Endothelial cell of umbilical vein (primary cell): ENCODE measurements around the gene FAM120A. TPM values are rescaled to one million over a fixed set of nuclear protein-coding genes. Genes with fewer than 3 reads are reported as not detected.

ENCODE experiments used
- BruUV-seq: library from RNA; stranded (reverse); fragments of 400-500 nt; replicated peaks from 2 replicates; lab custom pipeline; 2021; lab: Mats Ljungman, UMichigan
- CTCF ChIA-PET: fragments of 300-600, 350-600 bp; sonication (Branson Sonifier 250); formaldehyde crosslinking; loops from one replicate; lab custom pipeline; 2021; ENCODE audit warnings: antibody characterized with exemption, inconsistent platforms; lab: Charles Lee
- POLR2A ChIA-PET: fragments of 300-600, 350-600 bp; sonication (Branson Sonifier 250); formaldehyde crosslinking; loops from one replicate; lab custom pipeline; 2021; ENCODE audit warnings: antibody characterized with exemption, inconsistent platforms; lab: Charles Lee
- DNase-seq: peaks from one replicate; pipeline ENCODE4 v3.0.0-alpha.2; 2011; ENCODE audit warnings: low read depth, low spot score
- FAIRE-seq: peaks from 2 replicates; lab custom pipeline; 2011; peaks lifted over from hg19 to GRCh38; lab: Jason Lieb, UNC
- H2AFZ ChIP-seq: 2 replicates; pipeline ENCODE4 v1.6.0; 2012; ENCODE audit warnings: low read depth, low read length, control low read depth, inconsistent platforms
- H3K27ac ChIP-seq: 2 replicates; pipeline ENCODE4 v1.5.1; 2011; ENCODE audit warnings: low read depth, mild to moderate bottlenecking, control low read depth, low read length, moderate library complexity; ENCODE audit not compliant: insufficient read depth
- H3K27me3 ChIP-seq, 2 experiments: 2 replicates each; pipeline versions ENCODE4 v1.6.0 to v1.6.1; 2011; ENCODE audit warnings: low read length in 2 of 2, mixed read lengths in 1 of 2; ENCODE audit not compliant: control insufficient read depth in 2 of 2, insufficient read depth in 2 of 2
- H3K36me3 ChIP-seq, 2 experiments: 2 replicates in 1 of 2; 3 replicates in 1 of 2; pipeline ENCODE4 v1.5.1; 2011; ENCODE audit warnings: low read length in 2 of 2, mild to moderate bottlenecking in 1 of 2, moderate library complexity in 1 of 2; ENCODE audit not compliant: control insufficient read depth in 2 of 2, insufficient read depth in 2 of 2; ENCODE audit errors: extremely low read depth in 1 of 2
- H3K4me1 ChIP-seq: 3 replicates; pipeline ENCODE4 v1.5.1; 2011; ENCODE audit warnings: mild to moderate bottlenecking, low read length; ENCODE audit not compliant: control insufficient read depth, insufficient read depth; ENCODE audit errors: extremely low read depth
- H3K4me2 ChIP-seq: 2 replicates; pipeline ENCODE4 v1.6.1; 2011; ENCODE audit warnings: low read length, control low read depth, mixed read lengths; ENCODE audit not compliant: insufficient read depth
- H3K4me3 ChIP-seq, 3 experiments: fragments of 200-600 bp in 1 of 3; sonication (generic), shearing (Covaris generic) in 1 of 3; replicated peaks in 1 of 3; 2 replicates each; pipeline ENCODE4 v1.5.1; 2011 to 2016; ENCODE audit warnings: control low read depth in 3 of 3, low read length in 3 of 3, mild to moderate bottlenecking in 2 of 3, inconsistent platforms in 1 of 3, low read depth in 1 of 3, moderate library complexity in 1 of 3; ENCODE audit not compliant: insufficient read depth in 1 of 3
- H3K79me2 ChIP-seq: 2 replicates; pipeline ENCODE4 v1.6.0; 2012; ENCODE audit warnings: low read length, inconsistent platforms; ENCODE audit not compliant: control insufficient read depth, insufficient read depth
- H3K9ac ChIP-seq: replicated peaks from 2 replicates; pipeline ENCODE3; 2011; ENCODE audit warnings: low read length, control low read depth; ENCODE audit not compliant: insufficient read depth; ENCODE audit errors: extremely low read depth
- H3K9me1 ChIP-seq: replicated peaks from 3 replicates; pipeline ENCODE4 v1.6.0; 2011; ENCODE audit warnings: mild to moderate bottlenecking, low read length; ENCODE audit not compliant: control insufficient read depth, insufficient read depth; ENCODE audit errors: extremely low read depth
- H3K9me3 ChIP-seq: replicated peaks from 2 replicates; pipeline ENCODE4 v1.5.1; 2012; ENCODE audit warnings: low read length, inconsistent platforms; ENCODE audit not compliant: control insufficient read depth, insufficient read depth
- H4K20me1 ChIP-seq: replicated peaks from 2 replicates; pipeline ENCODE3; 2011; ENCODE audit warnings: mild to moderate bottlenecking, low read length; ENCODE audit not compliant: control insufficient read depth, insufficient read depth; ENCODE audit errors: extremely low read depth
- EZH2 ChIP-seq: IDR thresholded peaks from 2 replicates; pipeline ENCODE4 v1.6.1; 2012; ENCODE audit warnings: borderline replicate concordance, low read depth, mild to moderate bottlenecking, moderate library complexity, low read length, inconsistent platforms; ENCODE audit not compliant: severe bottlenecking
- FOS ChIP-seq: IDR thresholded peaks from 2 replicates; pipeline ENCODE4 v1.6.1; 2011; ENCODE audit warnings: mild to moderate bottlenecking, low read length, moderate library complexity, borderline replicate concordance; ENCODE audit not compliant: insufficient read depth
- GATA2 ChIP-seq: IDR thresholded peaks from 2 replicates; pipeline ENCODE4 v1.7.0; 2011; ENCODE audit warnings: low read depth, mild to moderate bottlenecking, moderate library complexity, mixed read lengths, low read length; ENCODE audit not compliant: insufficient read length, insufficient read depth
- MYC ChIP-seq: IDR thresholded peaks from one replicate; pipeline ENCODE4 v1.6.1; 2011; ENCODE audit warnings: mild to moderate bottlenecking, low read depth, low read length
- POLR2A ChIP-seq: IDR thresholded peaks from 2 replicates; pipeline ENCODE4 v1.6.1; 2012; ENCODE audit warnings: low read depth, mild to moderate bottlenecking, control low read depth, low read length
- POLR2AphosphoS5 ChIP-seq: IDR thresholded peaks from 2 replicates; pipeline ENCODE4 v1.6.1; 2012; ENCODE audit warnings: low read depth, mild to moderate bottlenecking, control low read depth, low read length, moderate library complexity; ENCODE audit not compliant: insufficient read depth
- dilution Hi-C: fragments of 300-500 bp; cut with MboI; formaldehyde crosslinking; loops from one replicate; pipeline ENCODE4 v1.15.0; 2019; ENCODE audit warnings: low sequenced_read_pairs; ENCODE audit not compliant: extremely low pct_ligation_motif_present
- intact Hi-C: fragments of 100-400 bp; cut with micrococcal nuclease; formaldehyde crosslinking; loops from one replicate; pipeline ENCODE4 v1.10.0; 2022
- polyA plus RNA-seq, 4 experiments: library from polyadenylated mRNA; depleted of rRNA in 3 of 4; stranded (reverse) in 3 of 4; unstranded in 1 of 4; fragments of >200 nt; gene quantifications; 2 replicates each; pipeline versions ENCODE4 v1.2.1 to v1.2.3, GENCODE V29; 2011 to 2012; ENCODE audit warnings: missing spikeins in 1 of 4
- total RNA-seq: library from RNA; stranded (reverse); gene quantifications from 2 replicates; pipeline ENCODE4 v1.2.3, GENCODE V29; 2021
- TF ChIP-seq, protein P1 (sequence below), 2 donors: IDR thresholded peaks; 1 replicate in 1 of 2; 2 replicates in 1 of 2; pipeline ENCODE4 v1.5.1; 2011; ENCODE audit warnings: low read length in 2 of 2, mild to moderate bottlenecking in 2 of 2, moderate library complexity in 2 of 2, control low read depth in 1 of 2, inconsistent platforms in 1 of 2, low read depth in 1 of 2; ENCODE audit not compliant: insufficient read depth in 1 of 2; ENCODE audit errors: extremely low read depth in 1 of 2
- TF ChIP-seq, protein P2 (sequence below): IDR thresholded peaks from 2 replicates; pipeline ENCODE4 v1.6.1; 2011; ENCODE audit not compliant: insufficient read depth, insufficient read length

FAM120A gene
- total and polyA plus RNA-seq, 2 donors (not counting 3 experiments of a cell fraction or from before 2014, with no cell fraction given): 66.8 to 126 TPM

DNA sequence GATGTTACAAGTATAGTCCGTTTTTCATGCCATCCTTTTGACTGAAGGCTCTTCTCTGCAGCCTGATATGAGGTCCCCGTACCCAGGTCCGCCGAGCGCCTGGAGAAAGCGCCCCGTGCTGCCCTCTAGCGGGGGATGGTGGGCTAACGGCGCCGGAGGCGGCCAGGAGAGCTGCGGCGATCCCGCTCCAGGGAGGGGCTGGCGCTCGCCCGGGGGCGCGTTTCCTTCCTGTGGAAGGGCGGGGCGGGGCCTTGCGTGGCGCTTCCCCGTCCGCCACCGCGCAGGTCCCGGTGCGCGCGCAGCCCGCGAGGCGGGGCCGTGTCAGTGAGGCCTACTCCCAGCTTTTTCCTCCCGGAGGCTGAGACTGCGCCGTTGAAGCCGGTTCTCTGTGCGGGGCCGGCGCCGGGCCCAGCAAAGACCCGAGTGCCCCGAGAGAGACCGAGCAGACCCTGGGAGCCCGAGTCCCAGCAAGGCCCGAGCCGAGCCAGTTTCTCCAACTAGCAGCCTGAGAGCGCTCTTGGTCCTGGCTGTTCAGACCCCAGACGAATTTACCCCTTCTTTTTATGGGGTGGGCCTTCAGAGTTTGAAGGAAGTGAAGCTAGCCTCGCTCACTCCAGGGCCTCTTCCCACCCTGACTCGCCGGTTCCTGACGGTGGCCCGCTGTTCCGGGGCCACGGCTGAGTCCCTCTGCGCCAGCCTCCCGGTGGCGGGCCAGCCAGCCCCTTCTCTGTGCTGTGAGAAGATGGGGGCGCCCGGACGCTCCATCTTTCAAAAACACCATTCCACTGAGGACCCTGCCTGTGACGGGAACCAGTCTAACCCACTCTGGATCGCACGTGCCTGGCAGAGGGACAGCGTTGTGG, 115.2 kb downstream of the FAM120A start:
- Histone ChIP-seq H3K9me1 (no peaks in the 10 kb centered on the region), H3K4me2 (peak overlapping the region; percentile 78), H3K27ac (peak overlapping the region; percentile 84), H3K4me1 (peaks cover 16% of the 10 kb centered on the region), H3K9me3 (no peaks in the 10 kb centered on the region), H3K9ac (peak overlapping the region; percentile 92), H4K20me1 (no peaks in the 10 kb centered on the region), H3K36me3 (peaks cover 15% of the 10 kb centered on the region in 2 experiments), H3K27me3 (no peaks in the 10 kb centered on the region), H3K4me3 (peak overlapping the region; percentile 49 to 64 (median 52)), H2AFZ (peak overlapping the region; percentile 68), H3K79me2 (no peaks in the 10 kb centered on the region)
- intact Hi-C loops (loop anchor here (1.0 to 10.0 kb wide), 4 partner anchors 113 to 469 kb away; partner anchors contain the start of genes CARD19 and FAM120AOS), dilution Hi-C loops (no loop called here)
- TF ChIP-seq MYC: no peak
- TF ChIP-seq POLR2AphosphoS5: peak; percentile 96
- TF ChIP-seq EZH2: no peak
- TF ChIP-seq, protein P1, sequence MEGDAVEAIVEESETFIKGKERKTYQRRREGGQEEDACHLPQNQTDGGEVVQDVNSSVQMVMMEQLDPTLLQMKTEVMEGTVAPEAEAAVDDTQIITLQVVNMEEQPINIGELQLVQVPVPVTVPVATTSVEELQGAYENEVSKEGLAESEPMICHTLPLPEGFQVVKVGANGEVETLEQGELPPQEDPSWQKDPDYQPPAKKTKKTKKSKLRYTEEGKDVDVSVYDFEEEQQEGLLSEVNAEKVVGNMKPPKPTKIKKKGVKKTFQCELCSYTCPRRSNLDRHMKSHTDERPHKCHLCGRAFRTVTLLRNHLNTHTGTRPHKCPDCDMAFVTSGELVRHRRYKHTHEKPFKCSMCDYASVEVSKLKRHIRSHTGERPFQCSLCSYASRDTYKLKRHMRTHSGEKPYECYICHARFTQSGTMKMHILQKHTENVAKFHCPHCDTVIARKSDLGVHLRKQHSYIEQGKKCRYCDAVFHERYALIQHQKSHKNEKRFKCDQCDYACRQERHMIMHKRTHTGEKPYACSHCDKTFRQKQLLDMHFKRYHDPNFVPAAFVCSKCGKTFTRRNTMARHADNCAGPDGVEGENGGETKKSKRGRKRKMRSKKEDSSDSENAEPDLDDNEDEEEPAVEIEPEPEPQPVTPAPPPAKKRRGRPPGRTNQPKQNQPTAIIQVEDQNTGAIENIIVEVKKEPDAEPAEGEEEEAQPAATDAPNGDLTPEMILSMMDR (IDR thresholded peaks at IDR 0.05; ENCODE audit: extremely low read depth in 1 of 2, insufficient read depth in 1 of 2, low read depth in 1 of 2, low read length in 2 of 2): peak; percentile 97 to 99
- no peak for TF ChIP-seq GATA2
- TF ChIP-seq, protein P2, sequence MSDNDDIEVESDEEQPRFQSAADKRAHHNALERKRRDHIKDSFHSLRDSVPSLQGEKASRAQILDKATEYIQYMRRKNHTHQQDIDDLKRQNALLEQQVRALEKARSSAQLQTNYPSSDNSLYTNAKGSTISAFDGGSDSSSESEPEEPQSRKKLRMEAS: no peak
- no peak for TF ChIP-seq FOS
- peak; percentile 98 for TF ChIP-seq POLR2A
- FAIRE-seq (peak; percentile 92), DNase-seq (peak; percentile 98)
- CTCF ChIA-PET: interaction anchor here (0.5 to 2.4 kb wide), 55 partner anchors 9 to 895 kb away, joined by 3 to 46 read pairs (median 5); partner anchors contain the start of genes CARD19, FAM120A, FAM120AOS and NINJ1
- TSS peak; percentile 77 for BruUV-seq
- POLR2A ChIA-PET: interaction anchor here (0.5 to 1.7 kb wide), 6 partner anchors 9 to 437 kb away, joined by 3 to 7 read pairs (median 4); partner anchors contain the start of genes FAM120A, FAM120AOS and PHF2
